Upper lobe of right lung (tissue), 1 donor: ENCODE data around the gene COX11. TPM values are rescaled to one million over a fixed set of nuclear protein-coding genes. Genes with fewer than 3 reads are reported as not detected.

Source experiments
- ATAC-seq: fragments of 200-7000 bp; cut with Tn5 transposase; one replicate; pipeline ENCODE4 v1.9.1; 2020; ENCODE audit warnings: mild to moderate bottlenecking, moderate library complexity
- DNase-seq: peaks from one replicate; pipeline ENCODE4 v3.0.0-alpha.2; 2020
- H3K27ac ChIP-seq: fragments of 200-600 bp; one replicate; pipeline ENCODE4 v1.8.0; 2022
- H3K27me3 ChIP-seq: fragments of 200-600 bp; one replicate; pipeline ENCODE4 v1.8.0; 2022; ENCODE audit warnings: mild to moderate bottlenecking
- H3K36me3 ChIP-seq: fragments of 200-600 bp; one replicate; pipeline ENCODE4 v1.8.0; 2022
- H3K4me1 ChIP-seq: fragments of 200-600 bp; one replicate; pipeline ENCODE4 v1.8.0; 2022
- H3K4me3 ChIP-seq: fragments of 200-600 bp; one replicate; pipeline ENCODE4 v1.8.0; 2022; ENCODE audit warnings: mild to moderate bottlenecking
- H3K9me3 ChIP-seq: fragments of 200-600 bp; one replicate; pipeline ENCODE4 v1.8.0; 2022
- CTCF ChIP-seq: fragments of 200-600 bp; IDR thresholded peaks from one replicate; pipeline ENCODE4 v1.8.0; 2022; ENCODE audit warnings: antibody characterized with exemption
- intact Hi-C: fragments of 100-400 bp; cut with DNase I; formaldehyde crosslinking; loops from one replicate; pipeline ENCODE4 v1.11.0; 2022
- total RNA-seq: library from RNA; stranded (reverse); fragmentation: NEBNext Ultra II Directional; extraction: Animal tissue kit (Norgen Biotek cat#: 25700); gene quantifications from one replicate; pipeline ENCODE4 v1.2.1, GENCODE V29; 2021
- donor health status: DM: no; HTN: yes; CAD: no; lungs with severe emphysema.

COX11 gene
- total RNA-seq, 1 donor from 2014 or later: 34.9 TPM

- Histone ChIP-seq H3K4me3 (no peak overlapping the region), H3K4me1 (no peaks in the 10 kb centered on the region), H3K9me3 (no peaks in the 10 kb centered on the region), H3K27ac (no peak overlapping the region), H3K27me3 (no peaks in the 10 kb centered on the region), H3K36me3 (no peaks in the 10 kb centered on the region)
- DNase-seq (no peak), ATAC-seq (peak; percentile 84)
- intact Hi-C loops: no loop called here
- TF ChIP-seq CTCF: peak; percentile 72
These were observed 24.6 kb upstream of the COX11 start for GRCh38 chr17:54992797-54993639.

- no peak overlapping the region for H3K4me3 ChIP-seq
- peaks cover 6% of the 10 kb centered on the region for H3K36me3 ChIP-seq
- H3K9me3 ChIP-seq: no peaks in the 10 kb centered on the region
- H3K27ac ChIP-seq: no peak overlapping the region
- DNase-seq: no peak
- intact Hi-C loops: no loop called here
- no peak for ATAC-seq
- no peaks in the 10 kb centered on the region for H3K27me3 ChIP-seq
- no peak for TF ChIP-seq CTCF
- no peaks in the 10 kb centered on the region for H3K4me1 ChIP-seq
These were observed 23.1 kb upstream of the COX11 start for GRCh38 chr17:54991567-54991966.

GRCh38 chr17:54990118-54990517, 21.7 kb upstream of the COX11 start:
- peaks cover 6% of the 10 kb centered on the region for H3K36me3 ChIP-seq
- no peak overlapping the region for H3K27ac ChIP-seq
- no peak for ATAC-seq
- H3K4me1 ChIP-seq: no peaks in the 10 kb centered on the region
- DNase-seq: no peak
- intact Hi-C loops: no loop called here
- no peaks in the 10 kb centered on the region for H3K27me3 ChIP-seq
- no peaks in the 10 kb centered on the region for H3K9me3 ChIP-seq
- H3K4me3 ChIP-seq: no peak overlapping the region
- no peak for TF ChIP-seq CTCF

- no peaks in the 10 kb centered on the region for H3K27me3 ChIP-seq
- intact Hi-C loops: no loop called here
- no peak overlapping the region for H3K4me3 ChIP-seq
- peaks cover 8% of the 10 kb centered on the region for H3K9me3 ChIP-seq
- DNase-seq (no peak), ATAC-seq (no peak)
- no peak for TF ChIP-seq CTCF
- peaks cover 6% of the 10 kb centered on the region for H3K36me3 ChIP-seq
- H3K27ac ChIP-seq: no peak overlapping the region
- no peaks in the 10 kb centered on the region for H3K4me1 ChIP-seq
These were observed 17.0 kb upstream of the COX11 start for GRCh38 chr17:54985476-54985875.

GRCh38 chr17:54983260-54983659, 14.8 kb upstream of the COX11 start:
- TF ChIP-seq CTCF: no peak
- Histone ChIP-seq H3K9me3 (peaks cover 8% of the 10 kb centered on the region), H3K27me3 (no peaks in the 10 kb centered on the region), H3K4me1 (no peaks in the 10 kb centered on the region), H3K27ac (no peak overlapping the region), H3K36me3 (peaks cover 6% of the 10 kb centered on the region), H3K4me3 (no peak overlapping the region)
- DNase-seq: no peak
- intact Hi-C loops: no loop called here
- no peak for ATAC-seq
